ENCODE data around the gene CLEC5A.
"Not testable (repeated sequence)": the region's sequence is repeated elsewhere in the genome, so short reads cannot be mapped to it uniquely, and the experiment has no call there.

CLEC5A gene

GRCh38 chr7:141946796-141947195, at the start of gene CLEC5A:
CLEC5A (minus strand) TSS chr7:141946974; CDS start chr7:141946292, 682 bp downstream.
- DNase-seq, result no peak

DNA sequence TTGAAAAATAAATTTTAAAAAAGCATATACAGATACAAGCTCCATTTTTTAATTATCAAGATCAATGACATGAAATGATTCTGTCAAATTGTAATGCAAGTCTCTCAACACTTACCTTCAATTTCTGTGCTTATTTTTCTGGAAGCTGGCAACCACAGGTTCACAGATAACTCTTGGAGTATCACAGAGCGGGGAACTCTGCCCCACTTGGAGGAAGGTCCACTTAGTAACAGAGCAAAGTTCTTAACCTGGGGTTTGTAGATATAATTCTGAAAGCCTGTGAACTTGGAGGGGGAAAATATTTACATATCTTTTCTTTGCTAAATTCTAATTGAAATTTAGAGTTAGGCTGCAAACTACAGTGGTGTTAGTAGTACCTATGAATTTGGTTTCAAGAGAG, 46.6 kb upstream of the CLEC5A start:
- no peak for DNase-seq

GRCh38 chr7:141992688-141993087, 45.9 kb upstream of the CLEC5A start:
- DNase-seq, result no peak

DNA sequence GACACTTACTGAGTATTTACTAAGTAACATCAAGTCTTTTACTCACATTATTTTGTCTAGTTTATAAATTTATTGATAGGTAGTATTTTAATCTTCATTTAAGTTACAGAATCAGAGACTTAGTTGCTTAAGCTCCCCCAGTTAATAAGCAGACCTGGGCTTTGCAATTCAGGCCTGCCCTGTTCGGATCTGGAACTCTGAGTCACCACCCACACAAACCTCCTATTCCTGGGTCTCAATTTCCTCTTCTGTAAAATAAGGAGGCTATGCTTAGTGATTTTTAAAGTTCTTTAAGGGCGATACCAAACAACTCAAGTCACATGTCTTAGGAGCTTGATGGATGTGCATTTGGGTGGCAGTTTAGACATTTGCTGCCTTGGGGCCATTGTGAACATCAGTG, 45.4 kb upstream of the CLEC5A start:
- DNase-seq, result no peak

- DNase-seq, result no peak
These were observed 44.4 kb upstream of the CLEC5A start for GRCh38 chr7:141991140-141991539.

GRCh38 chr7:141990011-141990725, 43.4 kb upstream of the CLEC5A start:
- no peak for DNase-seq

GRCh38 chr7:141987803-141988202, 41.0 kb upstream of the CLEC5A start:
- DNase-seq, result not testable (repeated sequence)

- no peak for DNase-seq
These were observed 40.1 kb upstream of the CLEC5A start for GRCh38 chr7:141986923-141987322.

DNA sequence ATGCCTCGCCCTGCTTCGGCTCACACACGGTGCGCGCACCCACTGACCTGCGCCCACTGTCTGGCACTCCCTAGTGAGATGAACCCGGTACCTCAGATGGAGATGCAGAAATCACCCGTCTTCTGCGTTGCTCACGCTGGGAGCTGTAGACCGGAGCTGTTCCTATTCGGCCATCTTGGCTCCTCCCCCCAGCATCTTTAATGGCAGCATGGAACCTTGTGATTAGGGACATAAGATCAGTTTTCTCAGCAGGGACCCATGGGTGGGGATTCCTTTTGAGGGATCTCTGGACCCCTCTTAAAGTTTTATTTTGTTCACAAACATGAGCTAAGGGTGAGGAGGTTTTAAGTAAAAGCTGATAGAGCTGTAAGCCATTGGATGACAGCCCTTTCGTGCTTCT, 39.2 kb upstream of the CLEC5A start:
- not testable (repeated sequence) for DNase-seq

DNA sequence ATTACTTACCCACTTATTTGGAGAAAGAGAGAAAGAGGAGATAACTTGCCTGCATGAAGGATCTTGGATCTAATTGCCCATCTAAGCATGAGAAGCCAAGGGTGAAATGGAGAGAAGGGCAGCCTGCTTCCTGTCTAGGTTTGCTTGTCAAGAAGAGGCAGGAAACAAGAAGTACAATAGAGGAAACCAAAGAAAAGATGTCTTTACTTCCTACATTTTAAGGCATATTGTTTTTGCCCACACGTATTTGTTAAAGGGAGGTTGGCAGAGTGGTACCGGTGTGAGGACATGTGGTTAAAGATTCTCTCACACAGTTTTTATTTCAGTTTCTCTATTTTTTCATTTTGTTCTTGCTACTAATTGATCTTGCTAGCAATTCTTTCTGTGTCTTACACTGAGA, 32.8 kb upstream of the CLEC5A start:
- DNase-seq, result no peak

DNA sequence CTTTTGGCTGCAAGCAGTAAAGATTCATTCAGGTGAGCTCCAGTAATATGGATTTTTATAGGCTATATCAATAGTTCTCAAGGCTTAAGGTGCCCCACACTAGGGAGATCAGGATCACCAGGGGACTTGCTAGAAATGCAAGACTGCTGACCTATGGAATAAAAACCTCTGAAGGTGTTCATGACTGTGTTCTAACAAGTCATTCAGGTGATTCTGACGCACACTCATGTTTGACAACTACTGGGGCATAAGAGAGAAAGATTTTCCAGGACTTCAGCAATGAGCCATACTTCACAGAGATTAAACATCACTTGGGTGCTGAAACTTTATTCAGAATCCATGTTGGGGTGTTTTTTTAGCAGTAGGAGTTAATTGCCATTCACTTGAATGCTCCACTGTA, 31.6 kb upstream of the CLEC5A start:
- DNase-seq, result no peak

DNA sequence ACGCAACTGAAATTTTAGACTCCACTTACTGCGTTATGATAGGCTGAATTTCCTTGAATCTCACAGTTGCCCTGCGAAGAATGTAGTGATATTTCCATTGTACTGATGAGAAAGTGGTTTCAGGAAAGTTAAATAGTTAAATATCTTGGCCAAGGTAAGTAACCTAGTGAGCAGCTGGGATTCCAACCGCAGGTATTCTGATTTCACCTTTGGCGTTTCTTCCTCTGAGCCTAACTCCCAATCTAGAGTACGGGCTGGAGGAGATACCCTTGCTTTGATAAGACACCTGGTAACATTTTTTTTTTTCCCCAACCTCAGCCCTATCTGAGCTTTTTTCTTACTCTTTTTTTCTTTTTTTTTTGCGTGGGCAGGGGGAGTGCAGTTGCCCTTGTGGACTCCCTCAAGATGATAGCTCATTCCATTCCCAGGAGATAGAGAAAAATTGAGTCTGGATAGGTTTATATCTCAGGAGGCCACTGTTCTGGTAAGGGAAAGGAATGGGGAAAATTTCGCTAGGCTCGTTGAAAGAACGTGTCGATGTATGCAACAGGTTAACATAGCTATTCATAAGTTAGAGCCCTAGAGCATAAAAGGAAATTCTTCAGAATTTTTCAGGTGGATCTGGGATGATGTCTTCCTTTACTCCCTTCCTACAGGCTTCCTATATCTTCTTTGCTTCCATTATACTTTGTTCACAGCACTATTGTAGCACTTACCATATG, 29.9 kb upstream of the CLEC5A start:
- no peak for DNase-seq

- DNase-seq, result peak; percentile 22
These were observed 29.2 kb upstream of the CLEC5A start for GRCh38 chr7:141975806-141976523.

GRCh38 chr7:141974831-141975230, 28.1 kb upstream of the CLEC5A start:
- DNase-seq, result no peak

- DNase-seq, result no peak
These were observed 26.9 kb upstream of the CLEC5A start, which contains the start of gene TAS2R38 for GRCh38 chr7:141973673-141974072. TAS2R38 (minus strand) TSS chr7:141973773; CDS start chr7:141973689, 84 bp downstream.

DNA sequence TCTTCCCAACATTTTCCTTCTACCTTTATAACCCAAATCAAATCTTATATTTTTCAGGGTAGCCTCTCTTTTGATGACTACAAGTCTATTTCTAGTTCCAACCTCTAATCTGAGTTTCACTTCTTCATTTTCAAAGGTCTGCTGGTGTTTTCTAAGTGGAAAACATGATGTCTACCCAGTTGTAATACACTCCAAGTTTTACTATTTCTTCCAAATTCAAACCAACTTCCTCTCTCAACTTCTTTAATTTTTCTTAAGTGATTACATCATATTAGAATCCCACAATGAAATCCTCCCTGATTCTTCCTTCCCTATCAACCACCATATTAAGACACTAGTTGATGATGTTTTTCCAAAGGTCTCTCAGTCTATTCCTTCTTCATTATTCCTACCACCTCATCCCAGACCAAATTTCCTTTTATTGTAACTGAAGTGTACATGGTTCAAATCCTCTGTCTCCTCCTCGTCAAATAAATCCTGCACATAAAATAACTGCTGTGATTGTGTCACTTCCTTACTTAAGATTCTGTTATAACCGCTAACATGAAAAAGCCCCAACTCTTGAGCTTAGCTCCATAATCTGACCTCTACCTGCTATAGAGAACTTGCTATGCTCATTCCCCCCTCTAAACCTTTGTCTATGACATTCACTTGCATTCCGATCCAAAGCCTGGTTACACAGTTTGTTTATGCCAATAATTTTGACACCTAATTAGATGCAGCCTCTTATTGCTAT, 14.1 kb upstream of the CLEC5A start:
- no peak for DNase-seq

- no peak for DNase-seq
These were observed 9.3 kb upstream of the CLEC5A start for GRCh38 chr7:141956084-141956483.

GRCh38 chr7:141954334-141954733, 7.6 kb upstream of the CLEC5A start:
- DNase-seq, result no peak

DNA sequence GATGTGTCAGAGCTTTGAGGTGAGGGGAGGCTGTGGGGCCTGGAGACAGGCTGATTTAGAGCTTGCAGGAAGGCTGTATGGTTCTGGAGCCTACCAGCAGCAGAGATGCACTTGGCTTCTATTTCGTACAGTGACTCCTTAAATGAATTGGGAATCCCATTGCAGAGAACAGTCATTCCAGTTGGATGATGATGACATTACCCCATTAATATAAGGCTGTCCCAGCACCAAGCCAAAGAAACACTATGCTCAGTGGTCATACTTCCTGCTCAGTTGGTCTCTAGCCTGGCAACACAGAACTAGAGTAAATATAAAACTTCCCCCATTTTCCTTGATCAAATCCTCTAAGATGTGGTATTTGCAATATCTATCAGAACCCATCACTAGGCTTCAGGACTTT, 5.7 kb upstream of the CLEC5A start:
- DNase-seq, result no peak

GRCh38 chr7:141950806-141951205, 4.0 kb upstream of the CLEC5A start:
- DNase-seq, result no peak

GRCh38 chr7:141949911-141950310, 3.1 kb upstream of the CLEC5A start:
- DNase-seq, result no peak

DNA sequence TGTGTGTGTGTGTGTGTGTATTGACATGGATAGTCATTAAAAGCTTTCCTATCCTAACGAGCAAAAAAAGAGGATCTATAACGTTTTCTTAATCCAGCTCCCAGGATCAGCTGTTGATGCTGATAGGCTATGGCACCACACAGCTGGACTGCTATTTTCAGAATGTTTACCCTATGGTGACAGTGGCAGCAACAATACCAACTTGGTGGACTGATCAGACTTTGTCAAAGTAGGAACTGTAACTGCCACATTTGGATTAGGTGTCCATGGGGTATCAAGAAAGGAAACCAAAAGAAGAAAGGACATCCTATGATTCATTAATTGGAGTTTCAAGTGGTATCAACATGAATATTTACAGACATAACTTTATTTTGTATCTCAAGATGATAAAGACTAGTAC, 2.7 kb upstream of the CLEC5A start:
- DNase-seq, result no peak

- DNase-seq, result no peak
These were observed 2.2 kb upstream of the CLEC5A start for GRCh38 chr7:141949021-141949420.

All from DMS 273 treated with DMSO at 0.1 percent for 48 hours (cell line).